ENCODE measurements around the gene PUS10. TPM values are rescaled to one million over a fixed set of nuclear protein-coding genes. Genes with fewer than 3 reads are reported as not detected.

Gene PUS10
- total and polyA plus RNA-seq, 2 of the 4 experiments (the other 2 are of a cell fraction): 4.4 to 5.7 TPM

GRCh38 chr2:61014763-61015162 lies 3.3 kb downstream of the PUS10 start:
- H2BK5ac ChIP-seq (ENCODE audit: low read depth, low read length, poor library complexity, severe bottlenecking): no peak overlapping the region
- no TSS peak for BruUV-seq (replicated peaks)
- H3K4me2 ChIP-seq (ENCODE audit: low read depth, low read length): no peak overlapping the region
- no peak overlapping the region for H3K4me3 ChIP-seq (ENCODE audit: insufficient read depth, low read depth, low read length)
- no peaks in the 10 kb centered on the region for H4K20me1 ChIP-seq (ENCODE audit: insufficient read depth, low read length)
- TF ChIP-seq MAZ (IDR thresholded peaks at IDR 0.05; ENCODE audit: borderline replicate concordance, low read depth, low read length) (no peak), BHLHE40 (IDR thresholded peaks at IDR 0.05; ENCODE audit: low read depth, low read length) (no peak), CHD1 (IDR thresholded peaks at IDR 0.05; ENCODE audit: low read depth, low read length) (no peak), POLR2A (IDR thresholded peaks at IDR 0.05; ENCODE audit: low read depth, low read length) (no peak), RFX5 (IDR thresholded peaks at IDR 0.05; ENCODE audit: low read depth, low read length) (no peak), CTCF (conservative IDR thresholded peaks at IDR 0.05; ENCODE audit: low read depth, low read length) (no peak), USF2 (IDR thresholded peaks at IDR 0.05; ENCODE audit: low read depth, low read length) (no peak), FOS (IDR thresholded peaks at IDR 0.05; ENCODE audit: low read depth, low read length) (no peak), RAD21 (IDR thresholded peaks at IDR 0.05; ENCODE audit: low read length) (no peak), MXI1 (IDR thresholded peaks at IDR 0.05; ENCODE audit: borderline replicate concordance, low read depth, low read length) (no peak), CEBPB (IDR thresholded peaks at IDR 0.05; ENCODE audit: low read depth, low read length) (no peak), SMC3 (IDR thresholded peaks at IDR 0.05; ENCODE audit: low read depth, low read length) (no peak), NFE2L2 (IDR thresholded peaks at IDR 0.05; ENCODE audit: low read depth, low read length) (no peak)
- CTCF ChIA-PET: no interaction called here
- H3K23ac ChIP-seq (ENCODE audit: low read depth, low read length): no peak overlapping the region
- no peaks in the 10 kb centered on the region; the same call in 1 of the 2 replicates for H3K4me1 ChIP-seq (ENCODE audit: control insufficient read depth, insufficient read depth, low read length)
- H3K79me1 ChIP-seq (ENCODE audit: low read depth in 1 of 2, low read length in 2 of 2): peaks cover 6 to 18% of the 10 kb centered on the region in 2 experiments; a peak in 3 of 4 replicates
- H3K36me3 ChIP-seq (ENCODE audit: control insufficient read depth, insufficient read depth, low read length): no peaks in the 10 kb centered on the region
- ATAC-seq (ENCODE audit: low read depth) (no peak), DNase-seq (no peak)
- in situ Hi-C loops (cut with MboI; ENCODE audit: low sequenced_read_pairs) (no loop called here), intact Hi-C loops (cut with micrococcal nuclease) (no loop called here), dilution Hi-C loops (cut with HindIII; ENCODE audit: low sequenced_read_pairs, unreplicated experiment) (no loop called here)
- no peak overlapping the region for H2AK5ac ChIP-seq (ENCODE audit: low read depth, low read length)
- H3K18ac ChIP-seq (ENCODE audit: low read depth, low read length): no peak overlapping the region
- H4K5ac ChIP-seq (ENCODE audit: low read depth, low read length): no peak overlapping the region
- H4K8ac ChIP-seq (ENCODE audit: low read depth in 2 of 2, low read length in 2 of 2): no peak overlapping the region
- no peaks in the 10 kb centered on the region for H3K27me3 ChIP-seq (ENCODE audit: control insufficient read depth, insufficient read depth, low read length)
- H3K56ac ChIP-seq (ENCODE audit: extremely low read depth, insufficient read depth, low read length): no peak overlapping the region
- no peak overlapping the region for H3K4ac ChIP-seq (ENCODE audit: low read depth, low read length)
- H2AFZ ChIP-seq (replicated peaks; ENCODE audit: low read length, poor library complexity): no peak overlapping the region
- POLR2A ChIA-PET (ENCODE audit: unreplicated experiment): no interaction called here
- H2BK120ac ChIP-seq (ENCODE audit: low read depth, low read length): no peak overlapping the region
- no peak overlapping the region for H2BK20ac ChIP-seq (ENCODE audit: low read depth, low read length)
- no peak overlapping the region for H4K91ac ChIP-seq (ENCODE audit: insufficient read depth, low read depth, low read length)
- WGBS, 2 experiments (ENCODE audit: extremely low coverage in 2 of 2, insufficient read length in 1 of 2): no CpG with 5 or more reads among the region's 3 CpGs
- no peak overlapping the region for H2BK15ac ChIP-seq (ENCODE audit: low read depth, low read length)
- no peak overlapping the region for H3K27ac ChIP-seq (ENCODE audit: insufficient read depth, low read length)
- no peak overlapping the region for H2AK9ac ChIP-seq (replicated peaks; ENCODE audit: low read depth, low read length, poor library complexity)
- no peaks in the 10 kb centered on the region; the same call in 1 of the 2 replicates for H3K9me1 ChIP-seq (ENCODE audit: insufficient read depth, low read length)
- H3K9ac ChIP-seq (ENCODE audit: low read depth, low read length): no peak overlapping the region
- H3K9me3 ChIP-seq (ENCODE audit: control insufficient read depth, insufficient read depth, low read length): no peaks in the 10 kb centered on the region
- H3K14ac ChIP-seq (replicated peaks; ENCODE audit: low read depth, low read length): no peak overlapping the region
